Heart left ventricle (tissue), 16 donors: ENCODE data around the gene FRMD1. TPM values are rescaled to one million over a fixed set of nuclear protein-coding genes. Genes with fewer than 3 reads are reported as not detected.
A peak's percentile ranks its signal among the peaks of the same experiment; 100 is the strongest.

Experiments used
- ATAC-seq, 4 donors: fragments of 200-7000 bp; cut with Tn5 transposase; one replicate each; pipeline ENCODE4 v1.9.1; 2020 to 2022; ENCODE audit warnings: moderate library complexity in 4 of 4, mild to moderate bottlenecking in 3 of 4, moderate number of reproducible peaks in 1 of 4
- DNase-seq, 5 donors: peaks; one replicate each; pipeline ENCODE4 v3.0.0-alpha.2; 2020
- H3K27ac ChIP-seq, 12 donors: fragments of 200-600 bp; sonication (generic) in 4 of 12; one replicate each; pipeline versions ENCODE4 v1.5.0 to v1.8.0; 2016 to 2022; ENCODE audit warnings: mild to moderate bottlenecking in 2 of 12
- H3K27me3 ChIP-seq, 9 donors: fragments of 200-600 bp; sonication (generic) in 2 of 9; one replicate each; pipeline versions ENCODE4 v1.5.1 to v1.8.0; 2016 to 2022; ENCODE audit warnings: mild to moderate bottlenecking in 3 of 9
- H3K36me3 ChIP-seq, 9 donors: fragments of 200-600 bp; sonication (generic) in 2 of 9; one replicate each; pipeline versions ENCODE4 v1.5.0 to v1.8.0; 2018 to 2022; ENCODE audit warnings: mild to moderate bottlenecking in 2 of 9
- H3K4me1 ChIP-seq, 12 donors: fragments of 200-600 bp; sonication (generic) in 4 of 12; one replicate each; pipeline versions ENCODE4 v1.5.0 to v1.8.0; 2016 to 2022; ENCODE audit warnings: mild to moderate bottlenecking in 3 of 12
- H3K4me3 ChIP-seq, 12 donors: fragments of 200-600 bp; sonication (generic) in 4 of 12; one replicate each; pipeline versions ENCODE4 v1.5.0 to v1.8.0; 2017 to 2022; ENCODE audit warnings: mild to moderate bottlenecking in 9 of 12, moderate library complexity in 4 of 12
- H3K9me3 ChIP-seq, 12 donors: fragments of 200-600 bp; sonication (generic) in 4 of 12; one replicate each; pipeline versions ENCODE4 v1.5.0 to v1.8.0; 2016 to 2022; ENCODE audit warnings: mild to moderate bottlenecking in 1 of 12
- CTCF ChIP-seq, 12 donors: fragments of 200-600 bp; sonication (generic) in 4 of 12; IDR thresholded peaks; one replicate each; pipeline versions ENCODE4 v1.5.0 to v1.8.0; 2018 to 2022; ENCODE audit warnings: antibody characterized with exemption in 12 of 12, mild to moderate bottlenecking in 5 of 12
- POLR2A ChIP-seq, 2 donors: fragments of 450-650 bp; IDR thresholded peaks; one replicate each; pipeline ENCODE4 v1.6.1; 2017; ENCODE audit warnings: antibody characterized with exemption in 2 of 2, mild to moderate bottlenecking in 2 of 2, moderate library complexity in 2 of 2
- WGBS, 4 donors: extraction: QIAGEN DNeasy Blood & Tissue Kit in 2 of 4; methylation state at CpG; one replicate each; pipeline versions ENCODE4 v1.1.5 to v1.1.7; 2013 to 2018; 5-methylcytosine and 5-hydroxymethylcytosine counted together
- intact Hi-C, 10 donors: fragments of 100-400 bp; cut with DNase I; formaldehyde crosslinking; loops; one replicate each; pipeline versions ENCODE4 v1.11.1 to v1.14.2; 2022
- polyA plus RNA-seq, 2 donors: library from polyadenylated mRNA; stranded (reverse); fragments of 200-250 nt; gene quantifications; one replicate each; pipeline ENCODE4 v1.2.3, GENCODE V29; 2013
- total RNA-seq, 9 donors: library from RNA; depleted of rRNA in 2 of 9; stranded (reverse); fragments of >200 nt in 2 of 9; fragmentation: NEBNext Ultra II Directional in 3 of 9; extraction: Animal tissue kit (Norgen Biotek cat#: 25700) in 3 of 9; gene quantifications; one replicate each; pipeline versions ENCODE4 v1.1.0 to v1.2.4, GENCODE V29; 2016 to 2023
- donor health status: ischemic (EF 13 %, LVEDD 7.1; RV severe dilation, severe dysfunction).
- donor health status: healthy with polysubstance abuse.
- donor health status: DM: no; HTN: yes; CAD: no.
- donor health status: DM: no; HTN: no; CAD: no.
- donor health status: ischemic (EF 25% LVEDD 6.9; RV normal size, moderate dysfunction).
- donor health status: ischemic (EF 25% LVEDD 5.7; RV mildly dilated, moderate dysfunction).
- donor health status: healthy.
- donor health status: DM: yes; HTN: yes; CAD: no.
- donor health status: ischemic (EF 35%, LVEDD 5.7; RV mildly dilated, moderate dysfunction).
- donor health status: nonischemic (EF 11% LVEDD 7.7; RV severe dilation, severe dysfunction).
- donor health status: DM: yes; HTN: yes; CAD: no.
- donor health status: PGD.
- donor health status: ischemic (EF 29% LVEDD 5.4; RV normal size, mild dysfunction).
- donor health status: nonischemic (EF 23%, LVEDD 6.1; RV moderate dilation, normal function).

Gene FRMD1
- total and polyA plus RNA-seq, 11 donors: 0.04 to 0.50 (median 0.14) TPM; not detected in 7

GRCh38 chr6:168062346-168063289 lies 16.4 kb downstream of the FRMD1 start:
- TF ChIP-seq CTCF (IDR thresholded peaks at IDR 0.05): no peak
- no peak for TF ChIP-seq POLR2A (IDR thresholded peaks at IDR 0.05)
- no peak overlapping the region for H3K4me3 ChIP-seq
- H3K36me3 ChIP-seq: no peaks in the 10 kb centered on the region
- no peaks in the 10 kb centered on the region for H3K9me3 ChIP-seq
- WGBS, 4 donors: 87 to 91% (median 89%) methylated on average over 24 to 31 of the region's 31 CpGs
- intact Hi-C loops: loop anchor here in 9 of 10 donors (5.0 to 10.0 kb wide), 4 partner anchors 55 to 292 kb away; no protein-coding TSS in a partner anchor
- ATAC-seq: no peak
- no peak overlapping the region for H3K27ac ChIP-seq
- DNase-seq: no peak
- H3K27me3 ChIP-seq: no peaks in the 10 kb centered on the region
- peaks cover 0 to 9% (median 5%) of the 10 kb centered on the region in 12 donors for H3K4me1 ChIP-seq

GRCh38 chr6:168061269-168062210 lies 17.5 kb downstream of the FRMD1 start:
- TF ChIP-seq CTCF (IDR thresholded peaks at IDR 0.05): no peak
- TF ChIP-seq POLR2A (IDR thresholded peaks at IDR 0.05): no peak
- 93 to 95% (median 94%) methylated on average over 25 to 29 of the region's 29 CpGs for WGBS, 4 donors
- ATAC-seq: no peak
- Histone ChIP-seq H3K9me3 (no peaks in the 10 kb centered on the region), H3K27me3 (no peaks in the 10 kb centered on the region), H3K36me3 (no peaks in the 10 kb centered on the region), H3K4me3 (no peak overlapping the region), H3K27ac (no peak overlapping the region), H3K4me1 (peaks cover 0 to 16% (median 6%) of the 10 kb centered on the region in 12 donors)
- DNase-seq: no peak
- intact Hi-C loops: loop anchor here (2.0 to 10.0 kb wide), 5 partner anchors 56 to 295 kb away; no protein-coding TSS in a partner anchor

GRCh38 chr6:168060521-168060931 lies 18.5 kb downstream of the FRMD1 start:
- Histone ChIP-seq H3K36me3 (no peaks in the 10 kb centered on the region), H3K27ac (no peak overlapping the region), H3K27me3 (no peaks in the 10 kb centered on the region), H3K4me1 (peaks cover 3 to 26% (median 9%) of the 10 kb centered on the region in 12 donors), H3K4me3 (no peak overlapping the region), H3K9me3 (no peaks in the 10 kb centered on the region)
- ATAC-seq (peak; percentile 59 to 88 (median 77)), DNase-seq (peak; percentile 74 to 82 (median 80))
- WGBS, 4 donors: 10 to 81% (median 47%) methylated on average over 3 to 12 of the region's 12 CpGs
- peak; percentile 42 to 79 (median 68) for TF ChIP-seq CTCF (IDR thresholded peaks at IDR 0.05)
- TF ChIP-seq POLR2A (IDR thresholded peaks at IDR 0.05): no peak
- intact Hi-C loops: loop anchor here (1.0 to 10.0 kb wide), 6 partner anchors 57 to 296 kb away; no protein-coding TSS in a partner anchor
